SHP77 (cell line): Measurements from ENCODE around the gene B3GLCT.

Experiments
- DNase-seq, 2 experiments: peaks; one replicate each; lab custom pipeline; 2025; lab: John Stamatoyannopoulos, UW

The B3GLCT gene

DNA sequence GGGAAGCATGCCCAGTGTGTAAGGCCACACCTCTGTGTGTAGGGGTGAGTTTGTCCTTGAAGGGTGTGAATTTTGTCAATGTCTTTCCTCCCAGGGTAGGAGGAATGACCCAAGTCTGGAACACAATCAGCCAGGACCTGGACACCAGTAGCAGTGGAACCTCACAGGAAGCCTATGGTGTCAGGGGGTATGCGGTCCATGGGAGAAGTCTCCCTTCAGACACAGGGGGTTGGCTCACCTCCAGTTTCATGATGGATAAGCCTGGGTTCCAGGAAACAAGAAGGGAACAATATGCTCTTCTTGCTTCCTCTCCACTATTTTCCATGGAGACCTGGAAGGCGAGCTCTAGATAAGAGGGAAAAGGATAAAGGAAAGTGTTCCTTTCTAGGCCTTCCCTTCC, 23.9 kb downstream of the B3GLCT start:
- DNase-seq, result no peak

DNA sequence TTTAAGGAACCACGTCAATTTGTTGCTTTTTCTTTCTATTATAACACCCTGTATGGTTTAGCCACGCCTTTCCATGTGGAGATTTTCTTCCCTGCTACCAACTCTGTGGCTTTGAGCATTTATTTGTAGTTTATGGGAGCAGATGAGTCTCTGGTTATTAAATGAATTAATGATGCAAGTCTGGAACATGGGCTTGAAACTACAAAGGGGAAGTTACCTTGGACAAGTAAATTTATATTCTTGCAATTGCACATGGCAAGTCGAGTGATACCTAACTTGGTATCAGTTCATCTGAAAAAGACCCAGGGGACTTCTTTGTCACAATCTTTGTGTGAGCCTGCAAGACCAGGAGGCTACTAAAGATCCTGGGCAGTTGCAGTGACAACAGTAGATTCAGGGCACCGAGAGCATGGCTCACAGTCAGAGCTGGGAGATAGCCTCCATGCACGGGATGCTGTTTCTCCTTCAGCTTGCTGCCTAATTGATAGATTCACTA, 24.4 kb downstream of the B3GLCT start:
- no peak for DNase-seq

DNA sequence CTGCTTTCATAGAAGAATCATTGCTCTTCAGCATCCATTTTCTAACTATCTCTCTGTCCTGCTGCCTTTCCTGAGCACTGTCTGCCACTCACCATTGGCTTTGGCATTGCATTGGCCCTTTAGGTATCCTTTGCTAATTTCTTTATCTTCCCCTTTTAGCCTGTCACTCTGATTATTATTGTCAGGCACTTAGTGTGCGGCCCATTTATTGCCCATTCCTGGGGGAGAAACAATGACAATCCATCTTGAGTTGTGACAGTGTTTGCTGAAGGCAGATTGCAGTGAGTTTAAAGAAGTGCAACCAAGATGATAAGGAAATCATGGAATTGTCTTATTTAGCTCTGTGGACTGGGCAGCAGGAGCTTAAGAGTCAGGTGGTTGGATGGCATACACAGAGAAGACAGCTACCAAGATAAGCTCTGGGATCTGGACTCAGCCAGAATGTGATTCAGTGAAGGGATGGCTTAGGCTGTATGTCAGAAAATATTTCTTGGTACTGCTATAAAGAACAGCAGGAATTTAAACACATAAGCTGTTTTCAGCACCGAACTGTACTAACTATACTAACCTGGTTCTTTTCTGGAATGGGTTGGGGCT, 25.3 kb downstream of the B3GLCT start:
- DNase-seq, result no peak

GRCh38 chr13:31225998-31226675, 26.4 kb downstream of the B3GLCT start:
- no peak for DNase-seq

DNA sequence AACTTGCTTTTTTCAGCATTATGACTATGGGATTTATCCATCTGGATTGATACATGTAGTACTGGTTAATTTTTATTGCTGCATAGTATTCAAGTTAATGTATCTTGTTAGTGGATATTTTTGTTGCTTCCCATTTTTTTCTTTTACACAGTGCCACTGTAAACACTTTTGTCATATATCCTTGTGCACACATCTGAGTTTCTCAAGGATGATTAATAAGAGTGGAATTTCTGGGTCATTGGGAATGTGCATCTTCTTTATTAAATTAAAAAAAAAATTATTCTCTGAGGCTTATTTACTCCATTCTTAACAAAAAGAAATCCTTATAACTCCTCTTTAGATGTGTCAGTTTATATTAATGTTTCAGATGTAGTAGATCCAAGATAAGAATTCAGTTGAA, 27.3 kb downstream of the B3GLCT start:
- no peak for DNase-seq

- DNase-seq, result no peak
These were observed 28.1 kb downstream of the B3GLCT start for GRCh38 chr13:31227870-31228269.

DNA sequence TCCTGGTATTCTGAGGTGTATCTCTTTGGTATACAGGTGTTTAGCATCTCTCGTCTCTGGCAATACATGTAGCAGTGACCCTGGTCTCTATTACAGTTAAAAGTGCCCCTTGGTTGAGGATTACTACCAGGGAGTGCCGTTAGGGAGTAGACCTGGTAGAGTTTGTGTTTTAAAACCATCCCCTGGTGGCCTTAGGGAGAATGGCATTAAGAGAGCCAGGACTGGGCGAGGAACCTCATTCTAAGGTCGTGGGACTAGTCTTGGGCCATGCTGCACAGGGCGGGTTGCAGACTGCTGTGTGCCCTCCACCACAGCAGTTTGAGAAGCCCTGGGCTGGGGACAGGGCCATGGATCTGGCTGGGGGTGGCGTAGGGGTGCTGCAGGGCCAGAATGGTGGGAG, 35.0 kb downstream of the B3GLCT start:
- DNase-seq, result peak in 1 of 2 experiments; percentile 5

DNA sequence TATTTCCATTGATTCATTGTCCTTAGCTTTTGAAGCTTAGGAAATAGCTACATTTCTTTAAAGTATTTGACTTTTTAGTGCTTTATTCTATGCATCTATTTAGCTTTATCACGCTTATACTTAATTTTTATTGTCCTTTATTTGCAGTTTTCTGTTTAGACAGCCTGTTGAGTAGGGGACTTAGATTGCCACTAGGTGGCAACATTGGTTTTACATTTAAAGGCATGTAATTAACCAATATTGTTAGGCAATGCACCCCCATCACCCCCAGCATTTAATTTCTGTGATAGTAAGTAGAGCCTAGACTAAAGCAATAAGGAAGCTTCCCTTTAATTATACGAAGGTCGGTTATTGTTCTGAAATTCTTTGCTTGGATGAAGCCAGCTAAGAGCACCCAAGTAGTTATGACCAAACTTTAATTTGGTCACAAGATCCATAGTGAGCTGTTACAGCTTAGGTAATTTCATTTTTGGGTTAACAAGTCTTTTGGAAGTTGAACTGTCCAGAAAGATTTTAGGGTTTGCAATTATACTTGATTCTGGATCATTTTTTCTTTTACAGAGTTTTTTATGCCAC, 36.5 kb downstream of the B3GLCT start:
- peak; percentile 5 to 66 for DNase-seq

DNA sequence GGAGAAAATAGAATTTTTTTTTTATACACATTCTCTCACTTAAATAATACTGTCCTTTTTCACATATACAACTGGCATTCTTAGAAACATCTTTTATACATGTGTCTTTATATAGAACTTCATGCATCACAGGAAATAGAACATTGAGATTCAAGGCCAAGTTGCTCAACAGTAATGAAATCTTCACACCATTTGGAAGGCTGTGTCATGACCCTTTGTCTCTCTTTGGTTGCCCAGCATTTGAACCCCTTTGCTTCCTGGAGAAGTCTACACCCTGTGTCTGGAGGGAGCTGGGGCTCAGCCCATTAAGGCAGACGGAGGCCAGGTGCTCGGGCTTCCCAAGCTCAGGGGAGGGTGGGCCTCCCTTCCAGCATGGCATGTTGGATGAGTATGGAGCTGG, 41.1 kb downstream of the B3GLCT start:
- DNase-seq, result no peak

DNA sequence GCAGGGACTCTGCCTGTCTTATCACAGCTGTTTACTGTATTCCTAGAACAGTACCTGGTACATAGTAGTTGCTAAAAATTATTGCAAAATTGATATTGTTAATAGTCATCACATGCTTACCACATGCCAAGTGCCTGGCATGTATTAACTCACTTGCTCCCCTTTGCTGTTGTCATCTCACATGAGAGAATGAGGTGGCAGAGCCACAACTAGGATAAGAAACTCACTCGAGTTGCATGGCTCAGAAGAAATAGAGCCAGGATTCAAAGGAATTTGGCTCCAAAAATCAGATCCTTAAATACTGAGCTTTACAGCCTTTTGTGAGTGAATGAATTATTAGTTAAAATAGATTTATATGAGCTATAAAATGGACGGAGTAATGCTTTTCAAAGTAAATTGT, 42.6 kb downstream of the B3GLCT start:
- no peak for DNase-seq

DNA sequence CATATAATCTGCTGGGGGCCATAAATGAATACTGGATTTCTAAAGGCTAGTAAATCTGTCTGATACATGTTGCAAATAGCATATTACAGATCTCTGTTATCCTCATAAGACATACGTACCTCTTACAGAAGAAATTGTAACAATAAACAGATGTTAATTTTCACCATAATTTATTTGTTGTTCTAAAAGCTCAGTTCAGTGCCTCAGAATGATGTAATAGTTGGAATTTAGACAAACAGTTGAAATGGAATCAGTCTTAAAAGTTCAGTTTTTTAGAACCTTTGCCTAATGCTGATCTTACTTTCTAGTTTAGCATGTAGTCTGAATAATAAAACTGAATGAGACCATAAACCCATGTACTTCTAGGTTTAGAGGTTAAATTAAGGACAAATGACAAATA, 43.1 kb downstream of the B3GLCT start:
- DNase-seq, result no peak

DNA sequence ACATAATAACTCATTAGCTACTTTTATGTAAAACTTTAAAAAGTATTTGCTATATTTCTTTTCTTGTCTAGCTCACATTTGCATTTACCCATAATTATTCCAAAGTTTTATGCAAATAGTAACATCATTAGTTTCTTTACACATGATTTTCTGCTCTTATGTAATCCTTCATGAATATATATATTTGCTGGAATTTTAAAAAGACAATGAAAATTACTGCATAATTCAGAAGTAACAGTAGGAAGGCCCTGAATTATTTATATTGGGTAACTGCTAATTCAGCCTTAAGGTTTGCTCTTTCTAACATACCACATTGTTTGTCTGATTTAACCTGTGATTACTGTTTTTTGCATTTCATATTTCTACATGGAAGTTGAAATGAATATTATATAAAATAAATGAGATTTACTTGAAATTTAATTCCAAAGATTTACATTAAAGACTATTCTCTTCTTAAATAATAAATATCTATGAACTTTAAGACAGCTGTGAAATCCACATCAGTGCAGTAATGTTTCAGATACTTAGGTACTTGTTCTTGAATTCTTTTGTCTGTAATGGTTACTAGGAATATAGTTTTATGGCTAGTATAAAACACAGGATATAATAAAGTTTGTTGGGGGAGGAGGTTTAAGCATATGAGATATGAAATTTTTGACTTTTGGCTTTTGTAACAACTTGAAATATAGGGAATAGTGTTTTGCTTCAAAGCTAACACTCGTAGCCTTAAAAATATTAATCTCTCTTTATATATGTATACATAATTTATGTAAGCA, 46.0 kb downstream of the B3GLCT start:
- no peak for DNase-seq

GRCh38 chr13:31246918-31247317, 47.1 kb downstream of the B3GLCT start:
- DNase-seq, result no peak

DNA sequence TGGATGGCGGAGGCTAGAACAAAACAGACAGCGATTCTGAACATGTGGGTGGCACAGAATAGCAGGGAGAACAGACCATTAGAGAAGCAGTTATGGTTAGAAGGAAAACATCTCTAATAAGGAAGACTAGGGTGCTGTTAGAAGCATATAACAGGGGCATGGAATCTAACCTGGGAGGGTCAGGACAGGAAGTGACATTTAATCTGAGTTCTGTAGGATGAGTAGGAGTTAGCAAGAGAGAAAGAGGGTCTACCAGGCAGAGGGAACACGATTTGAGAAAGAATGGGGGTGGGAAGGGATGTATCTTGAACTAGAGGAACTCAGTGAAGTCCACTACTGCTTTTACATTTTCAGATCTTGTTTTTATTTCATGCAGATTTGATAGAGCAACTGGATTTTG, 48.6 kb downstream of the B3GLCT start:
- no peak for DNase-seq

GRCh38 chr13:31248965-31249539, 49.3 kb downstream of the B3GLCT start:
- DNase-seq, result no peak

DNA sequence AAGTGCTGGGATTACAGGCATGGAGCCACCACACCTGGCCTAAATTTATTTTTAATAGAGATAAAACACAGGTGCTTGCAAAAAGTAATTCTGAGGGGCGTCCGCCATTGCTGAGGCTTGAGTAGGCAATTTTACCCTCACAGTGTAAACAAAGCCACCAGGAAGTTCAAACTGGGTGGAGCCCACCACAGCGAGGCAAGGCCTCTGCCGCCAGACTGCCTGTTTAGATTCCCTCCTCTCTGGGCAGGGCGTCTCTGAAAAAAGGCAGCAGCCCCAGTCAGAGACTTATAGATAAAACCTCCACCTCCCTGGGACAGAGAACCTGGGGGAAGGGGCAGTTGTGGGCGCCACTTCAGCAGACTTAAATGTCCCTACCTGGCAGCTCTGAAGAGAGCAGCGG, 50.7 kb downstream of the B3GLCT start:
- no peak for DNase-seq

DNA sequence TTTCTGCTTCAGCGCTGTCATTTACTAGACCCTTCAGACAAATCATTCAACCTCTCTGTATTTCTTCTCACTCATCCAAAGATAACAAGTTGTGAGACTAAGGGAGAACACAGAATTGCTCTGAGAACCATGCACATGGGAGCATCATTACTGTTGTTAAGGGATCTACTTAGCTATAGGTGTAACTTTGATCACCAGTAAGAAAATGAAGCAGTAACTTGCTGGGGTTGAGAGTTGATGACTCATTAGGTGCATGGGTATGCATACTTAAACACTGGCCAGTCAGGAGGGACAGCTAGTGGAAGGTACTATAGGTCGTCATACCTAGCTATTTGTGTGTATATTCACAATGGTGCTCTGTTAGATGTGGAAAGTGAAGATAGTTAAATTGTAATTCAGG, 61.5 kb downstream of the B3GLCT start:
- no peak for DNase-seq

GRCh38 chr13:31263346-31263745, 63.6 kb downstream of the B3GLCT start:
- no peak for DNase-seq

- DNase-seq, result no peak
These were observed 64.4 kb downstream of the B3GLCT start for GRCh38 chr13:31264151-31264550.

DNA sequence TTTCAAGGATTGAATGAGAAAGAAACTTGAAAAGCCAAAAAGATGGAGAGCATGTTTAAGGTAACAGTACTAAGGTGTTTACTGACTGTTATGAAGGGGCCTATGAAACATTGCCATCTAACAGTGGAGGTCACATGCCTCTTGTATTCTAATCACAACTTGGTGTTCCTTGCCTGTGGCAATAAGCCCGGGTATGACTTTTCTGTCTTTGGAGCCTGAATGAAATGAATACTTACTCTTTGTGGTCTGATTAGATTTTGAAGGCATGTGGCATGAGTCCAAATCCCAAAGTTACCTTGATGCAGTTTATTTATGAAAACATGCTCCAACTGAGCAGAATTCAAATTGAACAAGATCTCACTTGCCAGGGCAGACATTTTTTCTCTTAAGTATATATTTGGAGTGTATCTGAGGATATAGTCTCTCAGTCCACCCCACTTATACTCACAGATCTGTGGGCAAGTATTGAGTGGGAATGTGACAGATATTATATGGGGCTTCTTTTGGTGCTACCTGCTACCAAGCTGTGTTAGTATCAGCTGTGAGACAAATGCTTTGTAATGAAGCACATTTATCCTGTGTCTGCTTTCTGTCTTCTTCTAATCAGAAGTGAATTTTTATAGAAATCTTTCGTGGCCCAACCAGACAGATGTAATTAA, 67.5 kb downstream of the B3GLCT start:
- DNase-seq, result no peak

GRCh38 chr13:31274390-31274789, 74.6 kb downstream of the B3GLCT start:
- DNase-seq, result no peak

GRCh38 chr13:31276421-31276820, 76.6 kb downstream of the B3GLCT start:
- no peak for DNase-seq
